CD14-positive monocyte (primary cell): ENCODE measurements around the gene COL20A1. TPM values are rescaled to one million over a fixed set of nuclear protein-coding genes. Genes with fewer than 3 reads are reported as not detected.

Source experiments
- DNase-seq, 3 donors: peaks; one replicate each; pipeline ENCODE4 v3.0.0-alpha.2; 2011 to 2022
- H2AFZ ChIP-seq: 2 replicates; pipeline ENCODE4 v1.6.0; 2012; ENCODE audit warnings: mild to moderate bottlenecking, low read depth, low read length, inconsistent platforms; ENCODE audit not compliant: insufficient read depth, poor library complexity, severe bottlenecking
- H3K27ac ChIP-seq, 2 donors: 1 replicate in 1 of 2; 2 replicates in 1 of 2; pipeline ENCODE4 v1.5.1; 2012 to 2013; ENCODE audit warnings: low read length in 2 of 2, control low read depth in 1 of 2, inconsistent platforms in 1 of 2, low read depth in 1 of 2, mild to moderate bottlenecking in 1 of 2
- H3K27me3 ChIP-seq, 2 donors: one replicate each; pipeline versions ENCODE4 v1.6.0 to v1.6.1; 2011 to 2013; ENCODE audit warnings: low read length in 2 of 2; ENCODE audit not compliant: control insufficient read depth in 2 of 2, insufficient read depth in 2 of 2
- H3K36me3 ChIP-seq, 2 donors: replicated peaks in 1 of 2; 1 replicate in 1 of 2; 2 replicates in 1 of 2; pipeline versions ENCODE4 v1.5.1 to v1.6.1; 2012 to 2013; ENCODE audit warnings: low read length in 2 of 2, control low read depth in 1 of 2, inconsistent platforms in 1 of 2, mild to moderate bottlenecking in 1 of 2; ENCODE audit not compliant: insufficient read depth in 2 of 2, control insufficient read depth in 1 of 2
- H3K4me1 ChIP-seq, 2 donors: 1 replicate in 1 of 2; 2 replicates in 1 of 2; pipeline versions ENCODE4 v1.5.1 to v1.6.1; 2012 to 2013; ENCODE audit warnings: low read length in 2 of 2, control low read depth in 1 of 2, inconsistent platforms in 1 of 2, mild to moderate bottlenecking in 1 of 2, moderate library complexity in 1 of 2; ENCODE audit not compliant: insufficient read depth in 2 of 2, control insufficient read depth in 1 of 2
- H3K4me2 ChIP-seq: replicated peaks from 2 replicates; pipeline ENCODE3; 2012; ENCODE audit warnings: low read length, moderate library complexity, mild to moderate bottlenecking; ENCODE audit not compliant: poor library complexity, severe bottlenecking; ENCODE audit errors: extremely low read depth
- H3K4me3 ChIP-seq, 3 experiments: fragments of 200-600 bp in 1 of 3; sonication (generic) in 1 of 3; replicated peaks in 1 of 3; 1 replicate in 2 of 3; 2 replicates in 1 of 3; pipeline ENCODE4 v1.5.1; 2011 to 2013; ENCODE audit warnings: low read length in 3 of 3, mild to moderate bottlenecking in 3 of 3, control low read depth in 2 of 3, low read depth in 2 of 3, inconsistent platforms in 1 of 3, moderate library complexity in 1 of 3
- H3K79me2 ChIP-seq: 2 replicates; pipeline ENCODE4 v1.6.0; 2012; ENCODE audit warnings: mild to moderate bottlenecking, control low read depth, inconsistent platforms, low read length, moderate library complexity; ENCODE audit not compliant: insufficient read depth
- H3K9ac ChIP-seq: 2 replicates; pipeline ENCODE4 v1.6.0; 2017; ENCODE audit warnings: low read length, mild to moderate bottlenecking; ENCODE audit not compliant: insufficient read depth, poor library complexity, severe bottlenecking
- H3K9me3 ChIP-seq, 2 donors: replicated peaks in 1 of 2; 1 replicate in 1 of 2; 2 replicates in 1 of 2; pipeline versions ENCODE4 v1.5.1 to v1.6.1; 2012 to 2013; ENCODE audit warnings: low read length in 2 of 2, control low read depth in 1 of 2; ENCODE audit not compliant: control insufficient read depth in 1 of 2, insufficient read depth in 1 of 2
- H4K20me1 ChIP-seq: 2 replicates; pipeline ENCODE4 v1.6.0; 2012; ENCODE audit warnings: mild to moderate bottlenecking, low read length, control low read depth, moderate library complexity; ENCODE audit not compliant: insufficient read depth
- H3K27ac Mint-ChIP-seq, 7 donors: one replicate each; pipeline ENCODE4 v1.8.0; 2020; ENCODE audit warnings: mild to moderate bottlenecking in 7 of 7, mixed read lengths in 7 of 7, moderate library complexity in 6 of 7, inconsistent platforms in 2 of 7
- H3K27me3 Mint-ChIP-seq, 3 donors: one replicate each; pipeline ENCODE4 v1.8.0; 2021 to 2022; ENCODE audit warnings: low read depth in 3 of 3, mild to moderate bottlenecking in 3 of 3, mixed read lengths in 3 of 3, moderate library complexity in 3 of 3, inconsistent platforms in 1 of 3
- H3K36me3 Mint-ChIP-seq, 2 donors: one replicate each; pipeline ENCODE4 v1.8.0; 2020; ENCODE audit warnings: mixed read lengths in 2 of 2, inconsistent platforms in 1 of 2, mild to moderate bottlenecking in 1 of 2
- H3K4me1 Mint-ChIP-seq: one replicate; pipeline ENCODE4 v1.8.0; 2020; ENCODE audit warnings: mild to moderate bottlenecking, mixed read lengths
- H3K4me3 Mint-ChIP-seq, 2 donors: one replicate each; pipeline ENCODE4 v1.8.0; 2020; ENCODE audit warnings: mild to moderate bottlenecking in 2 of 2, mixed read lengths in 2 of 2, moderate library complexity in 1 of 2
- H3K9me3 Mint-ChIP-seq, 7 donors: one replicate each; pipeline ENCODE4 v1.8.0; 2020 to 2022; ENCODE audit warnings: mixed read lengths in 7 of 7, mild to moderate bottlenecking in 6 of 7, moderate library complexity in 6 of 7, inconsistent platforms in 2 of 7
- WGBS: methylation state at CpG from one replicate; pipeline ENCODE4 v1.1.5; 2013; ENCODE audit warnings: missing lambda C conversion rate; ENCODE audit not compliant: insufficient coverage; 5-methylcytosine and 5-hydroxymethylcytosine counted together
- intact Hi-C, 2 donors: fragments of 100-400 bp; cut with micrococcal nuclease; formaldehyde crosslinking; loops; one replicate each; pipeline versions ENCODE4 v1.15.0 to v1.15.1; 2023
- polyA plus RNA-seq, 3 donors: library from polyadenylated mRNA; depleted of rRNA in 1 of 3; unstranded in 2 of 3; stranded (reverse) in 1 of 3; fragments of 300-500 nt in 2 of 3; fragments of >200 nt in 1 of 3; fragmentation: Illumina TruSeq in 2 of 3; gene quantifications; 1 replicate in 2 of 3; 2 replicates in 1 of 3; pipeline ENCODE4 v1.2.3, GENCODE V29; 2012 to 2021
- TF ChIP-seq, protein P1 (sequence below): fragments of 200-600 bp; IDR thresholded peaks from one replicate; pipeline ENCODE4 v1.8.0; 2022; ENCODE audit warnings: antibody characterized with exemption, mild to moderate bottlenecking

COL20A1 gene
- polyA plus RNA-seq, 3 donors = not detected

DNA sequence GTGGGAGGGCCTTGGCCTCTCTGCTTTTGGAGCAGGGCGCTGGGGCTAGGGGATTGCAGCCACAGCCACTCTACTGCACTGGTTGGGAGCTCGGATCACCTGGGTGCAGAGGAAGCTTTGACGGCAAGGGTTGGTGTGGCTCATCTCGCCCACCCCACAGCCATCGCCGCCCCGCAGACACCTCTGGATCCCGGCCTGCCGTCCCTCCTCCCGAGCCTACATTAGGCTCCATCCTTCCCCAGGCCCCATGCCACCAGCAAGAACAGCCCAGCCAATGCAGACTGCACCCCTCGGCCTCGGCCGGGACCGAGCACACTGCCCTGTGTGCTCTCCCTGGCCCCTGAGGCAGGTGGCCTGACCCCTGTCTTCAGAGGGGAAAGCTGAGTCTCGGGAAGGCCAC lies 32.5 kb upstream of the COL20A1 start:
- H3K79me2 ChIP-seq = no peaks in the 10 kb centered on the region
- 93% methylated on average over 15 of the region's 15 CpGs for whole genome bisulfite sequencing
- no peak overlapping the region for H3K9ac ChIP-seq
- no peak overlapping the region for H3K4me3 ChIP-seq
- no peaks in the 10 kb centered on the region for H3K9me3 ChIP-seq
- no peaks in the 10 kb centered on the region for H3K4me1 ChIP-seq
- H3K4me2 ChIP-seq = no peak overlapping the region
- TF ChIP-seq, protein P1, sequence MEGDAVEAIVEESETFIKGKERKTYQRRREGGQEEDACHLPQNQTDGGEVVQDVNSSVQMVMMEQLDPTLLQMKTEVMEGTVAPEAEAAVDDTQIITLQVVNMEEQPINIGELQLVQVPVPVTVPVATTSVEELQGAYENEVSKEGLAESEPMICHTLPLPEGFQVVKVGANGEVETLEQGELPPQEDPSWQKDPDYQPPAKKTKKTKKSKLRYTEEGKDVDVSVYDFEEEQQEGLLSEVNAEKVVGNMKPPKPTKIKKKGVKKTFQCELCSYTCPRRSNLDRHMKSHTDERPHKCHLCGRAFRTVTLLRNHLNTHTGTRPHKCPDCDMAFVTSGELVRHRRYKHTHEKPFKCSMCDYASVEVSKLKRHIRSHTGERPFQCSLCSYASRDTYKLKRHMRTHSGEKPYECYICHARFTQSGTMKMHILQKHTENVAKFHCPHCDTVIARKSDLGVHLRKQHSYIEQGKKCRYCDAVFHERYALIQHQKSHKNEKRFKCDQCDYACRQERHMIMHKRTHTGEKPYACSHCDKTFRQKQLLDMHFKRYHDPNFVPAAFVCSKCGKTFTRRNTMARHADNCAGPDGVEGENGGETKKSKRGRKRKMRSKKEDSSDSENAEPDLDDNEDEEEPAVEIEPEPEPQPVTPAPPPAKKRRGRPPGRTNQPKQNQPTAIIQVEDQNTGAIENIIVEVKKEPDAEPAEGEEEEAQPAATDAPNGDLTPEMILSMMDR = no peak
- H3K27me3 Mint-ChIP-seq = peaks cover 37 to 53% (median 46%) of the 10 kb centered on the region in 3 donors
- H3K4me1 Mint-ChIP-seq = no peaks in the 10 kb centered on the region
- H3K9me3 Mint-ChIP-seq = peaks cover 0 to 2% (median 0%) of the 10 kb centered on the region in 7 donors
- no peak for DNase-seq
- no peak overlapping the region for H3K27ac ChIP-seq
- H3K36me3 Mint-ChIP-seq = no peaks in the 10 kb centered on the region
- H2AFZ ChIP-seq = no peak overlapping the region
- intact Hi-C loops = no loop called here
- no peak overlapping the region for H3K4me3 Mint-ChIP-seq
- H3K36me3 ChIP-seq = no peaks in the 10 kb centered on the region
- H3K27me3 ChIP-seq = peaks cover under 1 to 22% of the 10 kb centered on the region in 2 donors
- no peaks in the 10 kb centered on the region for H4K20me1 ChIP-seq
- no peak overlapping the region for H3K27ac Mint-ChIP-seq

DNA sequence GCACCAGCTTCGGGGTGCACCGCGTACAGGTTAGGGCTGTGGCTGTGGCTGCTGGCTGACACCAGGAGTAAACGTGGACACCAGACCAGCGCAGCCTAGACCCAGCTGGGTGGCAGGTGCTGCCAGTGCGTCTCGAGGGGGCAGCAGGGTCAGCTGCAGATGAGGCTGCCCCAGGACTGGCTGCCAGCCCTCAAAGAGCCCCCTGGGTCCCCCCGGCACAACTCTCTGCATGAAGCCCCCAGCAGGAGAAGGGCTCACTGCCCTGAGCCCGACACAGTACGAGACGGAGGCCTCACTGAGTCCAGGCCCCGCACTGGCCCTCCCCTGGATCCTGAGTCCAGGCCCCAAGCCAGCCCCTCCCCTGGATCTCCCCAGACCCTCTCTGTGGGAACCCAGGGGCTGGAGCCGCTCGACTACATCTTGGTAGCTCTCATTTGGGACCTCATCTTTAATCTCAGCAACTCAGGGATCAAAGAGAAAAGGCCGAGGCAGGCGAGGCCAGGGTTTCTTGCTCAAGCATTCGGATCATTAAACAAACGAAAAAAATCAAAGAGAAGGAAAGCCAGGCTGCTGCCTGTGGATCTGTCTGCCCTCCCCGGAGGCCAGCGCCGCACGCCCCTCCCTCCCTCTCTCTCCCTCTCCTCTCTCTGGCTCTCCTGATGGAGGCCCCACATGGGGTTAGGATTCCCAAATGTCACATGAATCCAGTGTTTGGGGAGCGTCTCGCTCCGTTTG lies 31.8 kb upstream of the COL20A1 start:
- no peaks in the 10 kb centered on the region for H3K4me1 Mint-ChIP-seq
- intact Hi-C loops = no loop called here
- H3K4me2 ChIP-seq = no peak overlapping the region
- H3K27me3 Mint-ChIP-seq = peaks cover 33 to 46% (median 39%) of the 10 kb centered on the region in 3 donors
- no peak for DNase-seq
- H3K27ac Mint-ChIP-seq = no peak overlapping the region
- no peak overlapping the region for H2AFZ ChIP-seq
- no peak overlapping the region for H3K27ac ChIP-seq
- H3K36me3 Mint-ChIP-seq = no peaks in the 10 kb centered on the region
- 72% methylated on average over 21 of the region's 25 CpGs for WGBS
- no peak overlapping the region for H3K4me3 Mint-ChIP-seq
- H3K27me3 ChIP-seq = peaks cover 0 to 15% of the 10 kb centered on the region in 2 donors
- H4K20me1 ChIP-seq = no peaks in the 10 kb centered on the region
- H3K9me3 ChIP-seq = no peaks in the 10 kb centered on the region
- H3K4me3 ChIP-seq = no peak overlapping the region
- TF ChIP-seq, protein P1 = no peak
- no peaks in the 10 kb centered on the region for H3K36me3 ChIP-seq
- H3K79me2 ChIP-seq = no peaks in the 10 kb centered on the region
- H3K9ac ChIP-seq = no peak overlapping the region
- H3K4me1 ChIP-seq = no peaks in the 10 kb centered on the region
- H3K9me3 Mint-ChIP-seq = peaks cover 0 to 2% (median 0%) of the 10 kb centered on the region in 7 donors
